Sigmoid colon (tissue), 4 donors: ENCODE measurements around the gene ENC1.

Source experiments
- CTCF ChIP-seq, 4 experiments: fragments of 450-650 bp in 3 of 4; fragments of 200-600 bp in 1 of 4; IDR thresholded peaks; one replicate each; pipeline ENCODE4 v1.5.1; 2016 to 2019; ENCODE audit warnings: antibody characterized with exemption in 4 of 4, mild to moderate bottlenecking in 3 of 4, moderate library complexity in 2 of 4
- POLR2A ChIP-seq, 2 donors: fragments of 450-650 bp; IDR thresholded peaks; one replicate each; pipeline ENCODE4 v1.6.1; 2016; ENCODE audit warnings: antibody characterized with exemption in 2 of 2, mild to moderate bottlenecking in 2 of 2, moderate library complexity in 2 of 2
- POLR2AphosphoS5 ChIP-seq, 4 donors: sonication (generic); formaldehyde crosslinking; IDR thresholded peaks; one replicate each; pipeline ENCODE4 v1.6.1; 2017; ENCODE audit warnings: antibody characterized with exemption in 4 of 4

- TF ChIP-seq CTCF (IDR thresholded peaks at IDR 0.05): peak; percentile 29 to 72 (median 69)
- no peak for TF ChIP-seq POLR2A (IDR thresholded peaks at IDR 0.05)
- TF ChIP-seq POLR2AphosphoS5 (IDR thresholded peaks at IDR 0.05): no peak
Observed at GRCh38 chr5:74648835-74649293, 8.3 kb upstream of the ENC1 start.
